ENCODE data around the gene MYBBP1A. TPM values are rescaled to one million over a fixed set of nuclear protein-coding genes. Genes with fewer than 3 reads are reported as not detected.

MYBBP1A gene
- total RNA-seq, 1 donor from 2014 or later = 92.0 TPM

DNA sequence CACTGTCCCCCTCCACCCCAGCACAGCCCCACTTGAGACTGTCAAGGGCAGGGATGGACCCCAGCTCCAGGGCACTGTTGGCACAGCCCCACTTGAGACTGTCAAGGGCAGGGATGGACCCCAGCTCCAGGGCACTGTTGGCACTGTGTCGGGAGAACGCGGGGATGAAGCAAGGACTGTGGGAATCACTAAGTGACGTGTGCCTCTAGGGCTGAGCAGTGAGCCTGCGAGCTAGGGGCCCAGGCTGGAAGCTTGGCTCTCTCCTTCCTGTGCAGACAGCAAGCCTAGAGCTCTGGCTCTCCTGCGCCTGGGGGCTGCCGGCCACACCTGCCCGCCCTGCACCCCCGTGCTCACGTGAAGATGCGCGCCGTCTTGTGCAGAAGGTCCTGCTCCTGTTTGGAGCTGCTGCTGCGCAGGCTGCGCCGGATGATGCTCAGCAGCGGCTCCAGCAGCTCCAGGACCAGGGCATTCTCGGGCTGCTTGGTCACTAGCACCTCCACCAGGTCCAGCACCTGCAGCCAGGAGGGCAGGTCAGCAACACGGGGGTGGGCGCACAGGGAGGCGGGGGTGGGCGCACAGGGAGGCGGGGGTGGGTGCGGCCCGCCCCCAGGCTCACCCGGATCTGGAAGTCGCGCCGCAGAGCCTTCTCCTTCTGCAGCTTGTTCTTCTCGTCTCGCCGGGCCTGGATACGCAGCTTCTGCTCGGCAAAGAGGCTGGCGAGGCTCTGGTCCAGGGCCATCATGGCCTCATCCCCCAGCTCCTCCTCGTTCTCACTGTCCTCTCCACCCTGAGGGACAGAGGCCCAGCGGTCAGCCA, 10.8 kb downstream of the MYBBP1A start:
- H3K27me3 ChIP-seq (ENCODE audit: control insufficient read depth, insufficient read depth, low read length) = no peaks in the 10 kb centered on the region
- DNase-seq (ENCODE audit: low read depth) = no peak
- no peak overlapping the region for H3K4me3 ChIP-seq (ENCODE audit: low read depth, low read length)
- peaks cover 2% of the 10 kb centered on the region for H3K36me3 ChIP-seq (ENCODE audit: control insufficient read depth, insufficient read depth, low read length)
- TF ChIP-seq, protein P1, sequence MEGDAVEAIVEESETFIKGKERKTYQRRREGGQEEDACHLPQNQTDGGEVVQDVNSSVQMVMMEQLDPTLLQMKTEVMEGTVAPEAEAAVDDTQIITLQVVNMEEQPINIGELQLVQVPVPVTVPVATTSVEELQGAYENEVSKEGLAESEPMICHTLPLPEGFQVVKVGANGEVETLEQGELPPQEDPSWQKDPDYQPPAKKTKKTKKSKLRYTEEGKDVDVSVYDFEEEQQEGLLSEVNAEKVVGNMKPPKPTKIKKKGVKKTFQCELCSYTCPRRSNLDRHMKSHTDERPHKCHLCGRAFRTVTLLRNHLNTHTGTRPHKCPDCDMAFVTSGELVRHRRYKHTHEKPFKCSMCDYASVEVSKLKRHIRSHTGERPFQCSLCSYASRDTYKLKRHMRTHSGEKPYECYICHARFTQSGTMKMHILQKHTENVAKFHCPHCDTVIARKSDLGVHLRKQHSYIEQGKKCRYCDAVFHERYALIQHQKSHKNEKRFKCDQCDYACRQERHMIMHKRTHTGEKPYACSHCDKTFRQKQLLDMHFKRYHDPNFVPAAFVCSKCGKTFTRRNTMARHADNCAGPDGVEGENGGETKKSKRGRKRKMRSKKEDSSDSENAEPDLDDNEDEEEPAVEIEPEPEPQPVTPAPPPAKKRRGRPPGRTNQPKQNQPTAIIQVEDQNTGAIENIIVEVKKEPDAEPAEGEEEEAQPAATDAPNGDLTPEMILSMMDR (IDR thresholded peaks at IDR 0.05; ENCODE audit: insufficient read depth, low read length, poor library complexity, severe bottlenecking) = no peak

DNA sequence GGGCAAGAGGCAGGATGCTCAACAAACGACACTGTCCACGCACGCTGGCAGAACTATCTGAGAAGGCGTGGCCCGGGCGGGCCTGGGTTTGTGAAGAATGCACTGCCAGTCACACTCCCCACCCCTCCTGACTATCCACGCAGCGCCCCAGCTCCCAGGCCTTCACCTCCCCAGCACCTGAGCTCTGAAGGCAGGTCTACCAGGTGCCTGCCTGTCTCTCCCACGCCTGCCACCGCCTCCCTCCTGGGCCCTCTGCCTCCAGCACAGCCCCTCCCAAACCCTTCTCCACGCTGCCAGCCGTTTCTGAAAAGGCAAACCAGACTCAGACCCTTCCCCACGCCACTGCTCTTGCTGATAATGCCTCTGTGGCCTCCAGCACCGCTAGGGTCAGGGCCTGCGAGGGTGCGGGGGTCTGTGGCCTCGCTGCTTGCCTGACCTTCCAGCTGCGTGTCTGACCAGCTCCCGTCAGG, 11.6 kb downstream of the MYBBP1A start:
- TF ChIP-seq, protein P1 (IDR thresholded peaks at IDR 0.05; ENCODE audit: insufficient read depth, low read length, poor library complexity, severe bottlenecking) = no peak
- DNase-seq (ENCODE audit: low read depth) = no peak
- Histone ChIP-seq H3K4me3 (ENCODE audit: low read depth, low read length) (no peak overlapping the region), H3K36me3 (ENCODE audit: control insufficient read depth, insufficient read depth, low read length) (peaks cover 4% of the 10 kb centered on the region), H3K27me3 (ENCODE audit: control insufficient read depth, insufficient read depth, low read length) (no peaks in the 10 kb centered on the region)

DNA sequence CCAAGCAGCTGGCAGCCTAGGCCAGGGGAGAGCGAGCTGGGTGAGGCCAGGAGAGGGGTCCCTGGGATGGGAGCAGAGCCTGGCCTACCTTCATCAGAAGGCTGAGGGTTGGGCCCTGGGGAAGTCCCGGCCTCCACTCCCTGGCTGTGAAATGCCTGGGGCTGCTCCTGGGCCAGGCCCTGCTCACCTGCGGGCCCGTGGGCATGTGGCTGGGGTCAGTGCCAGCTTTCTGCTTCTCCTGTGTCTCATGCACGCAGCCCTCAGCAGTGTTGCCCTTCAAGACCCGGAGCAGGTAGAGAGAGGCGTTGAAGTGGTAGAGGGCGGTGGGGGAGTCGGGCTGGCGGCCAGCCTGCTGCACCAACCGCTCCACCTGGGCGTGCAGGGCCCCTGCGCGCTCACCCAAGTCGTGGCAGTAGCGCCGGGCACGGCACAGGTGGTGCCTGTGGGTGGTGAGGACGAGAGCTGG, 12.4 kb downstream of the MYBBP1A start:
- DNase-seq (ENCODE audit: low read depth) = no peak
- no peak overlapping the region for H3K4me3 ChIP-seq (ENCODE audit: low read depth, low read length)
- H3K36me3 ChIP-seq (ENCODE audit: control insufficient read depth, insufficient read depth, low read length) = peaks cover 5% of the 10 kb centered on the region
- H3K27me3 ChIP-seq (ENCODE audit: control insufficient read depth, insufficient read depth, low read length) = no peaks in the 10 kb centered on the region
- TF ChIP-seq, protein P1 (IDR thresholded peaks at IDR 0.05; ENCODE audit: insufficient read depth, low read length, poor library complexity, severe bottlenecking) = no peak

DNA sequence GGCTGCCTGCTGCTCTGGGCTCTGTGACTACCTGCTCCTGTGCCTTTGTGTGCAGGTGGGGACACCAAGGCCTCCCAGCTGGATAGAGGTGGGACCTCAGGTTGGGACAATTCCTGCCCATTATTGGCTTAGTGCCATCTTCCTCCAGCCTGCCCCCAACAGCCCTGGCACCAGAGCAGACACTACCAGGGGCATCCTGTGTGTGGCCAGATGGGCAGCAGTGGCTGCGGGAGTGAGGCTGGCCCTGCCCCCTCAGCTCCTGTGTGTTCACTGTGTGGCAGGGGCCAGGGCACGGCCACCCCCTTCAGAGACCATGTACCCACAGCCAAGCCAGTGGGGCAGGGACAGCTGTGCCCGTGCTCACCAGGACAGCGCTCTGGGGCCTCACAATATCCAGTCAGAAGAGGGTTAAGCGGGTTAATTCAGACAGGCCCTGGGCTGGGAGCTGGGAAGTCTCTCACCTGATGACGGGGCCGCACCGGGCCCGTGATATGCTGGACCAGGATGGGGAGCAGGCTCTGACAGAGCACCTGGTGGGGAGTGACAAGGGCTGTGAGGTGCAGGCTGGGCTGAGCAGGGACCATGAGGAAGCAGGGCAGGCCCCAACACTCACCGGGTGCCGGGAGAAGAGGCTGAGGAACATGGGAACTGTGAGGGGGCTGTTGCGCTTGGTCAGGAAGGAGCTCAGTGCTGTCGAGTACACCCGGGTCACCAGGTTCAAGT, 13.0 kb downstream of the MYBBP1A start:
- H3K27me3 ChIP-seq (ENCODE audit: control insufficient read depth, insufficient read depth, low read length) = no peaks in the 10 kb centered on the region
- DNase-seq (ENCODE audit: low read depth) = no peak
- TF ChIP-seq, protein P1 (IDR thresholded peaks at IDR 0.05; ENCODE audit: insufficient read depth, low read length, poor library complexity, severe bottlenecking) = no peak
- no peak overlapping the region for H3K4me3 ChIP-seq (ENCODE audit: low read depth, low read length)
- H3K36me3 ChIP-seq (ENCODE audit: control insufficient read depth, insufficient read depth, low read length) = peaks cover 5% of the 10 kb centered on the region

DNA sequence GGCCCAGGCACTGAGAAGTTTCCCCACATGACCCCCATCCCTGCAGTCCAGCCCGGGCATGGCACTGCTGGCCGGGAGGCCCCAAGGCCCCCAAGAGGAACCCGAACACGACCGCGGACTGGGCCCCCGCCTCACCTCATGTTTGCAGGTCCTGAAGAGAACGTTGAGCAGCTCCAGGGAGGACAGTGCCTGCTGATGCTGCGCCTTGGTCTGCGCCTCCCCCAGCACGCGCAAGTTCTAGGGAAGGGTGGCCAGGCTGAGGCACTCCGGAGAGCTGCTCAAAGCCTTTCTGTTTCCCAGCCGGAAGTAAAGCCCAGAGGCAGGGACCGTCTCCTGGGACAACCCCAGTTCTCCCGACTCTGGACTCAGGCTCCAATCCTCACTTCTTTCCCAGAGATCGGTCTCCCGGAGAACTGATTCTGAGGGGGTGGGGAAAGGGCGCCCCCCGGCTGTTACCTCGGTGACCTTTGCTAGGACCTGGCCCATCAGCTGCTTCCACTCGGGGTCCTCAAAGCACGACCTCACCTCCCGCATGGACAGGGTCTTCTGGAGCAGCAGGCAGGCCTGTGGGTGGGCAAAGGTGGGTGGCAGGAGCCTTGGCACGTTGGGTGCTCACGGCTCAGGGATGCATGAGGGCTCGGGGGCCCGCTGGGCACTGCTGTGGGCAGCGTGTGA, 13.7 kb downstream of the MYBBP1A start:
- DNase-seq (ENCODE audit: low read depth) = no peak
- H3K36me3 ChIP-seq (ENCODE audit: control insufficient read depth, insufficient read depth, low read length) = peaks cover 5% of the 10 kb centered on the region
- TF ChIP-seq, protein P1 (IDR thresholded peaks at IDR 0.05; ENCODE audit: insufficient read depth, low read length, poor library complexity, severe bottlenecking) = no peak
- H3K4me3 ChIP-seq (ENCODE audit: low read depth, low read length) = no peak overlapping the region
- H3K27me3 ChIP-seq (ENCODE audit: control insufficient read depth, insufficient read depth, low read length) = no peaks in the 10 kb centered on the region
